ENCODE results near the gene PCDHB8.
"Not testable (repeated sequence)": the region's sequence is repeated elsewhere in the genome, so short reads cannot be mapped to it uniquely, and the experiment has no call there.

Gene PCDHB8

GRCh38 chr5:141225421-141225820 is 47.8 kb downstream of the PCDHB8 start:
- not testable (repeated sequence) for DNase-seq (ENCODE audit: low read depth in 4 of 4, low spot score in 1 of 4)
